Measurements from ENCODE around the gene ATP7B.

- TF ChIP-seq CTCF (IDR thresholded peaks at IDR 0.05; ENCODE audit: insufficient read depth, low read depth, low read length) = no peak
- no peak for TF ChIP-seq EZH2 (IDR thresholded peaks at IDR 0.05; ENCODE audit: insufficient read depth, low read length)
Measured at GRCh38 chr13:51912511-51913225, 98.6 kb downstream of the ATP7B start.

Measured in astrocyte (in vitro differentiated cells and primary cell).